ENCODE measurements around the gene HAGH.
A peak's percentile ranks its signal among the peaks of the same experiment; 100 is the strongest.

HAGH gene

DNA sequence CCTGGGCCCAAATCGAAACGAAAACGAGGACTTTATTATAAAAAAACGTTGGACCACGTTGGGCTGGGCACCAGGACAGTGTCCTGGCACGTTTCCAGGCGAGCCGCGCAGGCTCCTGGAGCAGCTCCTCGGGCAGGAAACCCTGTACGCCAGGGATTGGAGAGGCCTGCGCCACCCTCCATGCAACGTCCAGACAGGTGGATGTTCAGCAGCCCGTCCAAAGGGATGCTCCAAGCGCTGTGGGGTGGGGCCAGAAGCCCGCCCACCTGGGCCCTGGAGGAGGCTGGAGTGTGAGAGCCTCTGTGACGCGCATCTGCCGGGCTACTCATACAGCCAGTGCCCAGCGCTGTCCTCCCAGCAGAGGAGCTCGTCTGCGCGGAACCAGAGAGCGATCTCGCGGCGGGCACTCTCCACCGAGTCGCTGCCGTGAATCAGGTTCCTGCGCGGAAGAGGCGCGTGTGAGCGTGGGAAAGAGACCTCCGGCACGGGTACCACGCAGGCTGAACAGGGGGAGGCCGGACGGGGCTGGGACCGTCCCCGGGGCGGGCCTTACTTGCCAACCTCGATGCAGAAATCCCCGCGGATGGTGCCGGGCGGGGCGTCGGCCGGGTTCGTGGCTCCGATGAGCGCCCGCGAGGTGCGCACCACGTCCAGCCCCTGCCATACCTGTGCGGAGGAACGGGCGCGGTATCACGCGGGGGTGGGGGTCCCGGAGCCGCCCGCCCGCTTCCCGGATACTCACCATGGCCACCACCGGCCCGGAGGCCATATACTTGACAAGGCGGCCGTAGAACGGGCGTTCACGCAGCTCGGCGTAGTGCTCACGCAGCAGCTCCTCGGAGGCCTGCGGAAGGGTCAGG is 56.1 kb downstream of the HAGH start (continued):
- no peak for TF ChIP-seq ZNF362 (tag by site-specific recombination; IDR thresholded peaks at IDR 0.05)
- no peak for TF ChIP-seq ZNF112 (tag by site-specific recombination; IDR thresholded peaks at IDR 0.05)
- no peak for TF ChIP-seq TSHZ1 (tag by site-specific recombination; IDR thresholded peaks at IDR 0.05; ENCODE audit: borderline replicate concordance)
- no peak for TF ChIP-seq ZNF138 (tag by site-specific recombination; IDR thresholded peaks at IDR 0.05; ENCODE audit: borderline replicate concordance)
- peak; percentile 68 for TF ChIP-seq SCRT1 (tag by site-specific recombination; IDR thresholded peaks at IDR 0.05; ENCODE audit: borderline replicate concordance)
- no peak; the same call in 1 of the 2 replicates for TF ChIP-seq ZBTB8A (tag by site-specific recombination; IDR thresholded peaks at IDR 0.05)
- TF ChIP-seq, protein P1, sequence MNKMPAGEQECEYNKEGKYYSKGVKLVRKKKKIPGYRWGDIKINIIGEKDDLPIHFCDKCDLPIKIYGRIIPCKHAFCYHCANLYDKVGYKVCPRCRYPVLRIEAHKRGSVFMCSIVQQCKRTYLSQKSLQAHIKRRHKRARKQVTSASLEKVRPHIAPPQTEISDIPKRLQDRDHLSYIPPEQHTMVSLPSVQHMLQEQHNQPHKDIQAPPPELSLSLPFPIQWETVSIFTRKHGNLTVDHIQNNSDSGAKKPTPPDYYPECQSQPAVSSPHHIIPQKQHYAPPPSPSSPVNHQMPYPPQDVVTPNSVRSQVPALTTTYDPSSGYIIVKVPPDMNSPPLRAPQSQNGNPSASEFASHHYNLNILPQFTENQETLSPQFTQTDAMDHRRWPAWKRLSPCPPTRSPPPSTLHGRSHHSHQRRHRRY (tag by site-specific recombination; IDR thresholded peaks at IDR 0.05): no peak
- no peak for TF ChIP-seq ZSCAN16 (tag by site-specific recombination; IDR thresholded peaks at IDR 0.05)
- TF ChIP-seq ZNF37A (tag by site-specific recombination; IDR thresholded peaks at IDR 0.05): no peak
- no peak for TF ChIP-seq ZNF777 (tag by site-specific recombination; IDR thresholded peaks at IDR 0.05; ENCODE audit: borderline replicate concordance)
- TF ChIP-seq ZBTB17 (tag by site-specific recombination; IDR thresholded peaks at IDR 0.05): peak; percentile 82
- no peak for TF ChIP-seq ZNF530 (tag by site-specific recombination; IDR thresholded peaks at IDR 0.05; ENCODE audit: low read depth)
- TF ChIP-seq, protein P2, sequence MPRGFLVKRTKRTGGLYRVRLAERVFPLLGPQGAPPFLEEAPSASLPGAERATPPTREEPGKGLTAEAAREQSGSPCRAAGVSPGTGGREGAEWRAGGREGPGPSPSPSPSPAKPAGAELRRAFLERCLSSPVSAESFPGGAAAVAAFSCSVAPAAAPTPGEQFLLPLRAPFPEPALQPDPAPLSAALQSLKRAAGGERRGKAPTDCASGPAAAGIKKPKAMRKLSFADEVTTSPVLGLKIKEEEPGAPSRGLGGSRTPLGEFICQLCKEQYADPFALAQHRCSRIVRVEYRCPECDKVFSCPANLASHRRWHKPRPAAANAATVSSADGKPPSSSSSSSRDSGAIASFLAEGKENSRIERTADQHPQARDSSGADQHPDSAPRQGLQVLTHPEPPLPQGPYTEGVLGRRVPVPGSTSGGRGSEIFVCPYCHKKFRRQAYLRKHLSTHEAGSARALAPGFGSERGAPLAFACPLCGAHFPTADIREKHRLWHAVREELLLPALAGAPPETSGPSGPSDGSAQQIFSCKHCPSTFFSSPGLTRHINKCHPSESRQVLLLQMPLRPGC (tag by site-specific recombination; IDR thresholded peaks at IDR 0.05): 0 out of 2 replicates have a peak, but pooled peaks have one; percentile 26
- no peak for TF ChIP-seq WT1 (tag by site-specific recombination; IDR thresholded peaks at IDR 0.05)
- peak; percentile 76 for TF ChIP-seq ZNF2 (tag by site-specific recombination; IDR thresholded peaks at IDR 0.05)
- TF ChIP-seq ZNF19 (tag by site-specific recombination; IDR thresholded peaks at IDR 0.05; ENCODE audit: low read depth): no peak
- TF ChIP-seq, protein P3, sequence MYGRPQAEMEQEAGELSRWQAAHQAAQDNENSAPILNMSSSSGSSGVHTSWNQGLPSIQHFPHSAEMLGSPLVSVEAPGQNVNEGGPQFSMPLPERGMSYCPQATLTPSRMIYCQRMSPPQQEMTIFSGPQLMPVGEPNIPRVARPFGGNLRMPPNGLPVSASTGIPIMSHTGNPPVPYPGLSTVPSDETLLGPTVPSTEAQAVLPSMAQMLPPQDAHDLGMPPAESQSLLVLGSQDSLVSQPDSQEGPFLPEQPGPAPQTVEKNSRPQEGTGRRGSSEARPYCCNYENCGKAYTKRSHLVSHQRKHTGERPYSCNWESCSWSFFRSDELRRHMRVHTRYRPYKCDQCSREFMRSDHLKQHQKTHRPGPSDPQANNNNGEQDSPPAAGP (tag by site-specific recombination; IDR thresholded peaks at IDR 0.05): peak; percentile 69; the same call in 1 of the 2 replicates
- peak; percentile 3; the same call in 1 of the 2 replicates for TF ChIP-seq GLIS1 (tag by site-specific recombination; IDR thresholded peaks at IDR 0.05)
- TF ChIP-seq KLF1 (tag by site-specific recombination; IDR thresholded peaks at IDR 0.05): peak; percentile 76
- 0 out of 2 replicates have a peak, but pooled peaks have one; percentile 35 for TF ChIP-seq REST (tag by site-specific recombination; IDR thresholded peaks at IDR 0.05)
- peak; percentile 46; the same call in 1 of the 2 replicates for TF ChIP-seq KLF7 (tag by site-specific recombination; IDR thresholded peaks at IDR 0.05; ENCODE audit: borderline replicate concordance)
- no peak for TF ChIP-seq TRIM28 (IDR thresholded peaks at IDR 0.05; ENCODE audit: borderline replicate concordance, low read length)
- no peak; the same call in 1 of the 2 replicates for TF ChIP-seq MZF1 (tag by site-specific recombination; IDR thresholded peaks at IDR 0.05; ENCODE audit: borderline replicate concordance)
- no peak for TF ChIP-seq ZNF664 (tag by site-specific recombination; IDR thresholded peaks at IDR 0.05)
- TF ChIP-seq ZNF521 (tag by site-specific recombination; IDR thresholded peaks at IDR 0.05): no peak

All from HEK293 (cell line).